OCI-LY1 (cell line): ENCODE results near the gene COPS4.

Experiments used
- H2AFZ ChIP-seq: fragments of 200-600 bp; sonication (generic), shearing (Covaris generic); 2 replicates; pipeline ENCODE4 v1.6.0; 2014; ENCODE audit warnings: antibody characterized with exemption, mild to moderate bottlenecking, low read length
- H3F3A ChIP-seq: fragments of 200-600 bp; sonication (generic), shearing (Covaris generic); 2 replicates; pipeline ENCODE4 v1.6.0; 2014; ENCODE audit warnings: mild to moderate bottlenecking, antibody characterized with exemption, low read length, moderate library complexity; ENCODE audit not compliant: insufficient read depth
- H3K27ac ChIP-seq: fragments of 200-600 bp; sonication (generic); 2 replicates; pipeline ENCODE4 v1.5.1; 2014; ENCODE audit warnings: low read length, mixed run types, mild to moderate bottlenecking, low read depth; ENCODE audit not compliant: poor library complexity, severe bottlenecking
- H3K27me3 ChIP-seq: fragments of 200-600 bp; sonication (generic); 2 replicates; pipeline ENCODE4 v1.6.0; 2014; ENCODE audit warnings: antibody characterized with exemption, mild to moderate bottlenecking, low read length, moderate library complexity; ENCODE audit not compliant: insufficient read depth
- H3K36me3 ChIP-seq: fragments of 200-600 bp; sonication (generic); 2 replicates; pipeline ENCODE4 v1.6.1; 2014; ENCODE audit warnings: mild to moderate bottlenecking, antibody characterized with exemption, low read length, moderate library complexity, mixed read lengths; ENCODE audit not compliant: insufficient read depth
- H3K4me1 ChIP-seq: fragments of 200-600 bp; sonication (generic); 2 replicates; pipeline ENCODE4 v1.5.1; 2014; ENCODE audit warnings: mild to moderate bottlenecking, low read length, moderate library complexity; ENCODE audit not compliant: insufficient read depth, severe bottlenecking
- H3K4me2 ChIP-seq: fragments of 200-600 bp; sonication (generic), shearing (Covaris generic); 2 replicates; pipeline ENCODE4 v1.6.1; 2014; ENCODE audit warnings: low read length
- H3K4me3 ChIP-seq: fragments of 200-600 bp; sonication (generic); 2 replicates; pipeline ENCODE4 v1.5.1; 2014; ENCODE audit warnings: low read length, low read depth, mild to moderate bottlenecking, mixed read lengths; ENCODE audit not compliant: poor library complexity, severe bottlenecking
- H3K79me2 ChIP-seq: fragments of 200-600 bp; shearing (Covaris generic); 2 replicates; pipeline ENCODE4 v1.6.1; 2016; ENCODE audit warnings: mixed run types, low read length, mixed read lengths; ENCODE audit not compliant: insufficient read depth
- H3K9ac ChIP-seq: fragments of 200-600 bp; sonication (generic), shearing (Covaris generic); 2 replicates; pipeline ENCODE4 v1.6.1; 2014; ENCODE audit warnings: mild to moderate bottlenecking, low read length, mixed read lengths
- H3K9me2 ChIP-seq: fragments of 200-600 bp; sonication (generic), shearing (Covaris generic); 2 replicates; pipeline ENCODE4 v1.6.1; 2014; ENCODE audit warnings: low read depth, mild to moderate bottlenecking, low read length, mixed read lengths
- H3K9me3 ChIP-seq: fragments of 200-600 bp; shearing (Covaris generic); 2 replicates; pipeline ENCODE4 v1.6.1; 2014; ENCODE audit warnings: low read length, mixed read lengths
- H4K20me1 ChIP-seq: fragments of 200-600 bp; sonication (generic), shearing (Covaris generic); 2 replicates; pipeline ENCODE4 v1.6.0; 2016; ENCODE audit warnings: mild to moderate bottlenecking, low read length; ENCODE audit not compliant: insufficient read depth
- CTCF ChIP-seq: fragments of 200-600 bp; sonication (generic), shearing (Covaris generic); IDR thresholded peaks from 2 replicates; pipeline ENCODE4 v1.5.1; 2017; ENCODE audit warnings: mild to moderate bottlenecking, antibody characterized with exemption, low read length, moderate library complexity, mixed read lengths
- EZH2 ChIP-seq: fragments of 200-600 bp; sonication (generic), shearing (Covaris generic); IDR thresholded peaks from 2 replicates; pipeline ENCODE4 v1.8.0; 2017; ENCODE audit warnings: borderline replicate concordance, mixed run types, mild to moderate bottlenecking, antibody characterized with exemption, low read length, moderate library complexity, mixed read lengths

COPS4 gene

GRCh38 chr4:83104991-83105390 is 70.0 kb downstream of the COPS4 start:
- no peaks in the 10 kb centered on the region for H3K9me2 ChIP-seq
- no peaks in the 10 kb centered on the region for H3K79me2 ChIP-seq
- no peak overlapping the region for H2AFZ ChIP-seq
- H3F3A ChIP-seq: no peaks in the 10 kb centered on the region
- H4K20me1 ChIP-seq: no peaks in the 10 kb centered on the region
- peaks cover 8% of the 10 kb centered on the region for H3K4me1 ChIP-seq
- TF ChIP-seq EZH2 (no peak), CTCF (no peak)
- H3K27ac ChIP-seq: no peak overlapping the region
- H3K4me3 ChIP-seq: no peak overlapping the region
- H3K4me2 ChIP-seq: no peak overlapping the region
- H3K9ac ChIP-seq: no peak overlapping the region
- no peaks in the 10 kb centered on the region for H3K9me3 ChIP-seq
- no peaks in the 10 kb centered on the region for H3K36me3 ChIP-seq
- H3K27me3 ChIP-seq: no peaks in the 10 kb centered on the region

- Histone ChIP-seq H3K4me1 (peaks cover 34% of the 10 kb centered on the region), H3F3A (no peaks in the 10 kb centered on the region), H2AFZ (no peak overlapping the region), H3K9ac (no peak overlapping the region), H3K36me3 (no peaks in the 10 kb centered on the region), H3K4me3 (no peak overlapping the region), H3K9me2 (no peaks in the 10 kb centered on the region), H3K9me3 (no peaks in the 10 kb centered on the region), H3K4me2 (no peak overlapping the region), H3K27ac (no peak overlapping the region), H4K20me1 (no peaks in the 10 kb centered on the region), H3K79me2 (no peaks in the 10 kb centered on the region), H3K27me3 (no peaks in the 10 kb centered on the region)
- no peak for TF ChIP-seq EZH2
Observed at GRCh38 chr4:83107631-83108030, 72.6 kb downstream of the COPS4 start.

- Histone ChIP-seq H3K9ac (no peak overlapping the region), H3K36me3 (no peaks in the 10 kb centered on the region), H3K9me3 (no peaks in the 10 kb centered on the region), H4K20me1 (no peaks in the 10 kb centered on the region), H3K4me1 (peaks cover 39% of the 10 kb centered on the region), H3K79me2 (no peaks in the 10 kb centered on the region), H3K4me2 (no peak overlapping the region), H3K4me3 (no peak overlapping the region), H3K9me2 (no peaks in the 10 kb centered on the region), H2AFZ (no peak overlapping the region), H3K27me3 (no peaks in the 10 kb centered on the region), H3K27ac (no peak overlapping the region), H3F3A (no peaks in the 10 kb centered on the region)
- TF ChIP-seq CTCF: no peak
- no peak for TF ChIP-seq EZH2
Observed at GRCh38 chr4:83108101-83108861, 73.3 kb downstream of the COPS4 start.
